Upper lobe of left lung (tissue), 6 donors: ENCODE data around the gene E2F4. TPM values are rescaled to one million over a fixed set of nuclear protein-coding genes. Genes with fewer than 3 reads are reported as not detected.
A peak's percentile ranks its signal among the peaks of the same experiment; 100 is the strongest.

ENCODE experiments used
- ATAC-seq, 2 donors: fragments of 200-7000 bp; cut with Tn5 transposase; one replicate each; pipeline ENCODE4 v1.9.1; 2022; ENCODE audit warnings: mild to moderate bottlenecking in 2 of 2, moderate library complexity in 2 of 2; ENCODE audit not compliant: low FRiP score in 2 of 2
- DNase-seq, 2 donors: peaks; one replicate each; pipeline ENCODE4 v3.0.0-alpha.2; 2019 to 2020
- H3K27ac ChIP-seq, 4 donors: fragments of 200-600 bp; sonication (generic); one replicate each; pipeline ENCODE4 v1.5.1; 2016 to 2019
- H3K27me3 ChIP-seq, 4 donors: fragments of 200-600 bp; sonication (generic); one replicate each; pipeline ENCODE4 v1.5.1; 2017 to 2019
- H3K36me3 ChIP-seq, 4 donors: fragments of 200-600 bp; sonication (generic); one replicate each; pipeline ENCODE4 v1.5.1; 2016 to 2019
- H3K4me1 ChIP-seq, 4 donors: fragments of 200-600 bp; sonication (generic); one replicate each; pipeline ENCODE4 v1.5.1; 2018 to 2019
- H3K4me3 ChIP-seq, 4 donors: fragments of 200-600 bp; sonication (generic); one replicate each; pipeline ENCODE4 v1.5.1; 2017 to 2019; ENCODE audit warnings: mild to moderate bottlenecking in 2 of 4, moderate library complexity in 1 of 4
- H3K9me3 ChIP-seq, 4 donors: fragments of 200-600 bp; sonication (generic); one replicate each; pipeline ENCODE4 v1.5.1; 2018 to 2019
- EP300 ChIP-seq, 4 donors: sonication (generic); formaldehyde crosslinking; IDR thresholded peaks; one replicate each; pipeline ENCODE4 v1.5.1; 2017; ENCODE audit warnings: antibody characterized with exemption in 4 of 4, control low read depth in 2 of 4
- POLR2A ChIP-seq, 4 donors: fragments of 450-650 bp; IDR thresholded peaks; one replicate each; pipeline ENCODE4 v1.5.1; 2016 to 2017; ENCODE audit warnings: antibody characterized with exemption in 4 of 4, mild to moderate bottlenecking in 2 of 4
- POLR2AphosphoS5 ChIP-seq, 2 donors: sonication (generic); formaldehyde crosslinking; IDR thresholded peaks; one replicate each; pipeline ENCODE4 v1.5.1; 2017; ENCODE audit warnings: antibody characterized with exemption in 2 of 2
- WGBS, 2 donors: methylation state at CpG; one replicate each; pipeline ENCODE4 v1.1.5; 2017 to 2018; 5-methylcytosine and 5-hydroxymethylcytosine counted together
- total RNA-seq, 6 donors: library from RNA; depleted of rRNA in 4 of 6; stranded (reverse); fragments of >200 nt in 4 of 6; gene quantifications; one replicate each; pipeline versions ENCODE4 v1.1.0 to v1.2.1, GENCODE V29; 2016 to 2021
- TF ChIP-seq, protein P1 (sequence below), 6 experiments: fragments of 450-650 bp in 4 of 6; fragments of 200-600 bp in 2 of 6; sonication (generic) in 2 of 6; IDR thresholded peaks; one replicate each; pipeline ENCODE4 v1.5.1; 2016 to 2019; ENCODE audit warnings: antibody characterized with exemption in 6 of 6
- donor health status: DM: no; HTN: no; CAD: no; lungs with moderate emphysema.
- donor health status: DM: no; HTN: yes; CAD: no; lungs with severe emphysema.

Gene E2F4
- total RNA-seq, 6 donors from 2014 or later = 55.7 to 124 (median 85.4) TPM

- H3K36me3 ChIP-seq = peaks cover 0 to 4% (median 0%) of the 10 kb centered on the region in 4 donors
- peak in 1 of 2 donors; percentile 90 for DNase-seq
- peak; percentile 8 to 50 for ATAC-seq
- WGBS, 2 donors = 12 to 14% methylated on average over 3 to 4 of the region's 5 CpGs
- TF ChIP-seq POLR2A (IDR thresholded peaks at IDR 0.05) = peak in 1 of 4 donors; percentile 35
- TF ChIP-seq POLR2AphosphoS5 (IDR thresholded peaks at IDR 0.05) = peak; percentile 49 to 61
- TF ChIP-seq EP300 (IDR thresholded peaks at IDR 0.05) = no peak
- TF ChIP-seq, protein P1, sequence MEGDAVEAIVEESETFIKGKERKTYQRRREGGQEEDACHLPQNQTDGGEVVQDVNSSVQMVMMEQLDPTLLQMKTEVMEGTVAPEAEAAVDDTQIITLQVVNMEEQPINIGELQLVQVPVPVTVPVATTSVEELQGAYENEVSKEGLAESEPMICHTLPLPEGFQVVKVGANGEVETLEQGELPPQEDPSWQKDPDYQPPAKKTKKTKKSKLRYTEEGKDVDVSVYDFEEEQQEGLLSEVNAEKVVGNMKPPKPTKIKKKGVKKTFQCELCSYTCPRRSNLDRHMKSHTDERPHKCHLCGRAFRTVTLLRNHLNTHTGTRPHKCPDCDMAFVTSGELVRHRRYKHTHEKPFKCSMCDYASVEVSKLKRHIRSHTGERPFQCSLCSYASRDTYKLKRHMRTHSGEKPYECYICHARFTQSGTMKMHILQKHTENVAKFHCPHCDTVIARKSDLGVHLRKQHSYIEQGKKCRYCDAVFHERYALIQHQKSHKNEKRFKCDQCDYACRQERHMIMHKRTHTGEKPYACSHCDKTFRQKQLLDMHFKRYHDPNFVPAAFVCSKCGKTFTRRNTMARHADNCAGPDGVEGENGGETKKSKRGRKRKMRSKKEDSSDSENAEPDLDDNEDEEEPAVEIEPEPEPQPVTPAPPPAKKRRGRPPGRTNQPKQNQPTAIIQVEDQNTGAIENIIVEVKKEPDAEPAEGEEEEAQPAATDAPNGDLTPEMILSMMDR (IDR thresholded peaks at IDR 0.05) = peak in 2 of 6 experiments; percentile 5 to 35
- H3K27me3 ChIP-seq = peaks cover 0 to 6% (median 3%) of the 10 kb centered on the region in 4 donors
- no peaks in the 10 kb centered on the region for H3K9me3 ChIP-seq
- H3K4me3 ChIP-seq = peak overlapping the region in 2 of 4 donors; percentile 60 to 95
- H3K27ac ChIP-seq = peak overlapping the region; percentile 93 to 96 (median 95)
- H3K4me1 ChIP-seq = peaks cover 79 to 86% (median 83%) of the 10 kb centered on the region in 4 donors
Observed at GRCh38 chr16:67244387-67245185, 52.6 kb downstream of the E2F4 start.

DNA sequence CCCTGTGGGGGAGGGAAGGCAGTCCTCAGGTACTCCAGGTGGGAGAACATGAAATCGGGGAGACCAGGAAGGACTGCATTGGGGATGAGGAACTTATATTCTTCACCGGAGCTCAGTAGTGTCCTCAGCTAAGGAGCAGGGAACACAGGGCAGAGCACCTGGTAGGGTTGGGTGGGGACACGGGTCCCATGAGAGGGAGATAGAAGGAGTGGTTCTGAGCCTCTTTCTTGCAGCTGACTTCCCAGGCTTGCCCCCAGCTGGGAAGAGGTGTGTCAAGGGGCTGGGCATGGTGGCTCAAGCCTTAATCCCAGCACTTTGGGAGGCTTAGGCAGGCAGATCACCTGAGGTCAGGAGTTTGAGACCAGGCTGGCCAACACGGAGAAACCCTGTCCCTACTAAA is 53.2 kb downstream of the E2F4 start:
- ATAC-seq (no peak), DNase-seq (peak in 1 of 2 donors; percentile 42)
- Histone ChIP-seq H3K27ac (peak overlapping the region; percentile 93 to 96 (median 95)), H3K27me3 (peaks cover 0 to 6% (median 3%) of the 10 kb centered on the region in 4 donors), H3K4me3 (peak overlapping the region in 3 of 4 donors; percentile 60 to 99 (median 95)), H3K4me1 (peaks cover 73 to 80% (median 77%) of the 10 kb centered on the region in 4 donors), H3K9me3 (no peaks in the 10 kb centered on the region), H3K36me3 (no peaks in the 10 kb centered on the region)
- TF ChIP-seq POLR2AphosphoS5 (IDR thresholded peaks at IDR 0.05) (no peak), POLR2A (IDR thresholded peaks at IDR 0.05) (no peak), EP300 (IDR thresholded peaks at IDR 0.05) (no peak)
- TF ChIP-seq, protein P1 (IDR thresholded peaks at IDR 0.05) = no peak
- 50 to 51% methylated on average over 4 of the region's 4 CpGs for WGBS, 2 donors

GRCh38 chr16:67245674-67246080 is 53.7 kb downstream of the E2F4 start:
- Histone ChIP-seq H3K27ac (peak overlapping the region; percentile 93 to 96 (median 95)), H3K9me3 (no peaks in the 10 kb centered on the region), H3K4me3 (peak overlapping the region; percentile 60 to 99 (median 94)), H3K27me3 (peaks cover 0 to 6% (median 3%) of the 10 kb centered on the region in 4 donors), H3K36me3 (no peaks in the 10 kb centered on the region), H3K4me1 (peaks cover 68 to 75% (median 72%) of the 10 kb centered on the region in 4 donors)
- DNase-seq (no peak), ATAC-seq (no peak)
- no peak for TF ChIP-seq EP300 (IDR thresholded peaks at IDR 0.05)
- TF ChIP-seq, protein P1 (IDR thresholded peaks at IDR 0.05) = no peak
- WGBS, 2 donors = 16 to 23% methylated on average over 5 to 8 of the region's 8 CpGs

GRCh38 chr16:67246081-67246755 is 54.3 kb downstream of the E2F4 start:
- H3K27me3 ChIP-seq = peaks cover 0 to 6% (median 3%) of the 10 kb centered on the region in 4 donors
- peak overlapping the region; percentile 60 to 99 (median 94) for H3K4me3 ChIP-seq
- ATAC-seq = peak; percentile 68 to 72
- TF ChIP-seq POLR2AphosphoS5 (IDR thresholded peaks at IDR 0.05) = peak; percentile 24 to 67
- TF ChIP-seq POLR2A (IDR thresholded peaks at IDR 0.05) = peak in 2 of 4 donors; percentile 42 to 44
- TF ChIP-seq EP300 (IDR thresholded peaks at IDR 0.05) = no peak
- TF ChIP-seq, protein P1 (IDR thresholded peaks at IDR 0.05) = peak in 5 of 6 experiments; percentile 21 to 52 (median 33)
- 0 to 4% methylated on average over 8 to 34 of the region's 48 CpGs for WGBS, 2 donors
- H3K4me1 ChIP-seq = peaks cover 63 to 71% (median 66%) of the 10 kb centered on the region in 4 donors
- peak; percentile 79 to 93 for DNase-seq
- peak overlapping the region; percentile 93 to 96 (median 95) for H3K27ac ChIP-seq
- no peaks in the 10 kb centered on the region for H3K9me3 ChIP-seq
- H3K36me3 ChIP-seq = no peaks in the 10 kb centered on the region
